Measurements from ENCODE around the gene ZNF536. TPM values are rescaled to one million over a fixed set of nuclear protein-coding genes. Genes with fewer than 3 reads are reported as not detected.

ZNF536 gene
- polyA plus RNA-seq, 1 donor (not counting 4 experiments of a cell fraction or from before 2014, with no cell fraction given), result not detected

- dilution Hi-C loops (cut with MboI; ENCODE audit: extremely low pct_ligation_motif_present, low sequenced_read_pairs), result no loop called here
- Histone ChIP-seq H3K9ac (ENCODE audit: control insufficient read depth, extremely low read depth, insufficient read depth, low read length) (no peak overlapping the region), H4K20me1 (ENCODE audit: control insufficient read depth, extremely low read depth, insufficient read depth, low read length) (no peaks in the 10 kb centered on the region), H3K9me3 (ENCODE audit: control insufficient read depth, low read depth, low read length) (no peaks in the 10 kb centered on the region), H3K36me3 (ENCODE audit: control insufficient read depth in 2 of 2, extremely low read depth in 1 of 2, insufficient read depth in 2 of 2, low read length in 2 of 2) (no peaks in the 10 kb centered on the region), H3K4me1 (ENCODE audit: control insufficient read depth, extremely low read depth, insufficient read depth, low read length) (no peaks in the 10 kb centered on the region), H3K79me2 (ENCODE audit: control insufficient read depth, insufficient read depth, low read length) (no peaks in the 10 kb centered on the region), H3K27me3 (ENCODE audit: control insufficient read depth, extremely low read depth, insufficient read depth, low read length) (no peaks in the 10 kb centered on the region), H3K9me1 (ENCODE audit: control insufficient read depth, extremely low read depth, insufficient read depth, low read length) (no peaks in the 10 kb centered on the region), H3K4me3 (ENCODE audit: control insufficient read depth in 2 of 3, extremely low read depth in 1 of 3, insufficient read depth in 2 of 3, low read depth in 1 of 3, low read length in 3 of 3) (no peak overlapping the region), H2AFZ (ENCODE audit: control insufficient read depth, low read length) (no peak overlapping the region), H3K27ac (ENCODE audit: control insufficient read depth, insufficient read depth, low read length) (no peak overlapping the region), H3K4me2 (ENCODE audit: control insufficient read depth, extremely low read depth, insufficient read depth, low read depth, low read length) (no peak overlapping the region)
- no peak for DNase-seq (ENCODE audit: low read depth, low spot score)
- FAIRE-seq, result no peak
- TF ChIP-seq EZH2 (IDR thresholded peaks at IDR 0.05; ENCODE audit: low read length) (no peak), CTCF (optimal IDR thresholded peaks at IDR 0.05 in 1 of 3, IDR thresholded peaks at IDR 0.05 in 1 of 3, conservative IDR thresholded peaks at IDR 0.05 in 1 of 3; ENCODE audit: extremely low read depth in 1 of 3, insufficient read depth in 2 of 3, low read length in 3 of 3) (no peak)
Measured at GRCh38 chr19:30391052-30391451, 18.9 kb downstream of the ZNF536 start.

- Histone ChIP-seq H3K9me1 (ENCODE audit: control insufficient read depth, extremely low read depth, insufficient read depth, low read length) (no peaks in the 10 kb centered on the region), H3K27me3 (ENCODE audit: control insufficient read depth, extremely low read depth, insufficient read depth, low read length) (no peaks in the 10 kb centered on the region), H3K79me2 (ENCODE audit: control insufficient read depth, insufficient read depth, low read length) (no peaks in the 10 kb centered on the region), H3K36me3 (ENCODE audit: control insufficient read depth in 2 of 2, extremely low read depth in 1 of 2, insufficient read depth in 2 of 2, low read length in 2 of 2) (no peaks in the 10 kb centered on the region), H3K4me3 (ENCODE audit: control insufficient read depth in 2 of 3, extremely low read depth in 1 of 3, insufficient read depth in 2 of 3, low read depth in 1 of 3, low read length in 3 of 3) (no peak overlapping the region), H3K9me3 (ENCODE audit: control insufficient read depth, low read depth, low read length) (no peaks in the 10 kb centered on the region), H3K9ac (ENCODE audit: control insufficient read depth, extremely low read depth, insufficient read depth, low read length) (no peak overlapping the region), H3K27ac (ENCODE audit: control insufficient read depth, insufficient read depth, low read length) (no peak overlapping the region), H4K20me1 (ENCODE audit: control insufficient read depth, extremely low read depth, insufficient read depth, low read length) (no peaks in the 10 kb centered on the region), H3K4me1 (ENCODE audit: control insufficient read depth, extremely low read depth, insufficient read depth, low read length) (no peaks in the 10 kb centered on the region), H3K4me2 (ENCODE audit: control insufficient read depth, extremely low read depth, insufficient read depth, low read depth, low read length) (no peak overlapping the region), H2AFZ (ENCODE audit: control insufficient read depth, low read length) (no peak overlapping the region)
- no peak for FAIRE-seq
- dilution Hi-C loops (cut with MboI; ENCODE audit: extremely low pct_ligation_motif_present, low sequenced_read_pairs), result no loop called here
- no peak for DNase-seq (ENCODE audit: low read depth, low spot score)
- TF ChIP-seq CTCF (optimal IDR thresholded peaks at IDR 0.05 in 1 of 3, IDR thresholded peaks at IDR 0.05 in 1 of 3, conservative IDR thresholded peaks at IDR 0.05 in 1 of 3; ENCODE audit: extremely low read depth in 1 of 3, insufficient read depth in 2 of 3, low read length in 3 of 3), result no peak
- TF ChIP-seq EZH2 (IDR thresholded peaks at IDR 0.05; ENCODE audit: low read length), result no peak
Measured at GRCh38 chr19:30391554-30392551, 19.7 kb downstream of the ZNF536 start.

Measured in keratinocyte (primary cell).